ENCODE measurements around the gene DAP3.
A peak's percentile ranks its signal among the peaks of the same experiment; 100 is the strongest.
"Not testable (repeated sequence)": the region's sequence is repeated elsewhere in the genome, so short reads cannot be mapped to it uniquely, and the experiment has no call there.

DAP3 gene

GRCh38 chr1:155661239-155661638, 27.7 kb upstream of the DAP3 start:
- not testable (repeated sequence) for H3K4me1 Mint-ChIP-seq (ENCODE audit: low read depth); H3K4me3 Mint-ChIP-seq; H3K27me3 Mint-ChIP-seq (ENCODE audit: low read depth); H3K27ac Mint-ChIP-seq; DNase-seq (ENCODE audit: low spot score); H3K9me3 Mint-ChIP-seq
- peaks cover 56% of the 10 kb centered on the region for H3K36me3 Mint-ChIP-seq (ENCODE audit: low read depth)

- Mint-ChIP-seq H3K27ac (no peak overlapping the region), H3K9me3 (no peaks in the 10 kb centered on the region), H3K27me3 (ENCODE audit: low read depth) (no peaks in the 10 kb centered on the region), H3K4me3 (no peak overlapping the region), H3K36me3 (ENCODE audit: low read depth) (peaks cover 60% of the 10 kb centered on the region), H3K4me1 (ENCODE audit: low read depth) (no peaks in the 10 kb centered on the region)
- no peak for DNase-seq (ENCODE audit: low spot score)
These were observed 19.4 kb upstream of the DAP3 start for GRCh38 chr1:155669233-155670162.

GRCh38 chr1:155671750-155672149, 17.1 kb upstream of the DAP3 start:
- Mint-ChIP-seq H3K9me3 (no peaks in the 10 kb centered on the region), H3K27ac (no peak overlapping the region), H3K4me3 (no peak overlapping the region)

GRCh38 chr1:155673003-155673402, 15.9 kb upstream of the DAP3 start:
- no peaks in the 10 kb centered on the region for H3K27me3 Mint-ChIP-seq (ENCODE audit: low read depth)
- H3K27ac Mint-ChIP-seq = no peak overlapping the region
- no peaks in the 10 kb centered on the region for H3K4me1 Mint-ChIP-seq (ENCODE audit: low read depth)
- peaks cover 61% of the 10 kb centered on the region for H3K36me3 Mint-ChIP-seq (ENCODE audit: low read depth)
- DNase-seq (ENCODE audit: low spot score) = no peak
- H3K9me3 Mint-ChIP-seq = no peaks in the 10 kb centered on the region
- no peak overlapping the region for H3K4me3 Mint-ChIP-seq

More at GRCh38 chr1:155671750-155672149, 17.1 kb upstream of the DAP3 start:
- DNase-seq (ENCODE audit: low spot score) = no peak
- H3K4me1 Mint-ChIP-seq (ENCODE audit: low read depth) = no peaks in the 10 kb centered on the region
- H3K36me3 Mint-ChIP-seq (ENCODE audit: low read depth) = peaks cover 60% of the 10 kb centered on the region
- H3K27me3 Mint-ChIP-seq (ENCODE audit: low read depth) = no peaks in the 10 kb centered on the region

- Mint-ChIP-seq H3K27me3 (ENCODE audit: low read depth) (no peaks in the 10 kb centered on the region), H3K27ac (no peak overlapping the region), H3K9me3 (no peaks in the 10 kb centered on the region), H3K4me1 (ENCODE audit: low read depth) (no peaks in the 10 kb centered on the region), H3K4me3 (no peak overlapping the region), H3K36me3 (ENCODE audit: low read depth) (peaks cover 49% of the 10 kb centered on the region)
- DNase-seq (ENCODE audit: low spot score) = no peak
These were observed 10.9 kb upstream of the DAP3 start for GRCh38 chr1:155678027-155678426.

- H3K9me3 Mint-ChIP-seq; H3K27me3 Mint-ChIP-seq (ENCODE audit: low read depth); H3K27ac Mint-ChIP-seq; H3K4me3 Mint-ChIP-seq; DNase-seq (ENCODE audit: low spot score); H3K4me1 Mint-ChIP-seq (ENCODE audit: low read depth): not testable (repeated sequence)
- peaks cover 45% of the 10 kb centered on the region for H3K36me3 Mint-ChIP-seq (ENCODE audit: low read depth)
These were observed 9.9 kb upstream of the DAP3 start for GRCh38 chr1:155678992-155679391.

- peaks cover 14% of the 10 kb centered on the region for H3K4me1 Mint-ChIP-seq (ENCODE audit: low read depth)
- H3K27me3 Mint-ChIP-seq (ENCODE audit: low read depth) = no peaks in the 10 kb centered on the region
- no peak overlapping the region for H3K4me3 Mint-ChIP-seq
- DNase-seq (ENCODE audit: low spot score) = no peak
- H3K27ac Mint-ChIP-seq = no peak overlapping the region
- no peaks in the 10 kb centered on the region for H3K9me3 Mint-ChIP-seq
- peaks cover 40% of the 10 kb centered on the region for H3K36me3 Mint-ChIP-seq (ENCODE audit: low read depth)
These were observed 8.4 kb upstream of the DAP3 start for GRCh38 chr1:155680531-155680930.

GRCh38 chr1:155681776-155682175, 7.1 kb upstream of the DAP3 start:
- H3K36me3 Mint-ChIP-seq (ENCODE audit: low read depth) = peaks cover 46% of the 10 kb centered on the region
- no peak for DNase-seq (ENCODE audit: low spot score)
- H3K27me3 Mint-ChIP-seq (ENCODE audit: low read depth) = no peaks in the 10 kb centered on the region
- H3K27ac Mint-ChIP-seq = no peak overlapping the region
- H3K9me3 Mint-ChIP-seq = no peaks in the 10 kb centered on the region
- peaks cover 23% of the 10 kb centered on the region for H3K4me1 Mint-ChIP-seq (ENCODE audit: low read depth)
- H3K4me3 Mint-ChIP-seq = no peak overlapping the region

- H3K9me3 Mint-ChIP-seq; DNase-seq (ENCODE audit: low spot score); H3K27me3 Mint-ChIP-seq (ENCODE audit: low read depth): not testable (repeated sequence)
- peak overlapping the region; percentile 98 for H3K4me3 Mint-ChIP-seq
- H3K27ac Mint-ChIP-seq = peak overlapping the region; percentile 98
- peaks cover 50% of the 10 kb centered on the region for H3K4me1 Mint-ChIP-seq (ENCODE audit: low read depth)
- H3K36me3 Mint-ChIP-seq (ENCODE audit: low read depth) = peaks cover 44% of the 10 kb centered on the region
These were observed 1.1 kb upstream of the DAP3 start for GRCh38 chr1:155687705-155688323.

GRCh38 chr1:155688324-155689080, 389 bp upstream of the DAP3 start, which contains the start of gene YY1AP1:
Gene YY1AP1, minus strand, starts transcription at chr1:155688774. Its CDS starts 8,338 bp downstream, at chr1:155680436.
- DNase-seq (ENCODE audit: low spot score) = peak; percentile 90
- Mint-ChIP-seq H3K4me3 (peak within 1 kb of the TSS; percentile 98), H3K27ac (peak within 1 kb of the TSS; percentile 98), H3K9me3 (peaks cover 10% of the 10 kb centered on the region), H3K27me3 (ENCODE audit: low read depth) (no peaks in the 10 kb centered on the region), H3K36me3 (ENCODE audit: low read depth) (peaks cover 51% of the 10 kb centered on the region), H3K4me1 (ENCODE audit: low read depth) (peaks cover 48% of the 10 kb centered on the region)

GRCh38 chr1:155691992-155692528, 3.2 kb downstream of the DAP3 start:
- Mint-ChIP-seq H3K9me3 (peaks cover 10% of the 10 kb centered on the region), H3K27ac (no peak overlapping the region), H3K27me3 (ENCODE audit: low read depth) (no peaks in the 10 kb centered on the region), H3K4me3 (no peak overlapping the region), H3K4me1 (ENCODE audit: low read depth) (peaks cover 44% of the 10 kb centered on the region), H3K36me3 (ENCODE audit: low read depth) (peaks cover 51% of the 10 kb centered on the region)
- no peak for DNase-seq (ENCODE audit: low spot score)

GRCh38 chr1:155694167-155694566, 5.3 kb downstream of the DAP3 start:
- H3K36me3 Mint-ChIP-seq (ENCODE audit: low read depth) = peaks cover 62% of the 10 kb centered on the region
- H3K9me3 Mint-ChIP-seq = peaks cover 10% of the 10 kb centered on the region
- H3K4me1 Mint-ChIP-seq (ENCODE audit: low read depth) = peaks cover 50% of the 10 kb centered on the region
- no peak overlapping the region for H3K27ac Mint-ChIP-seq
- H3K4me3 Mint-ChIP-seq = no peak overlapping the region
- no peak for DNase-seq (ENCODE audit: low spot score)
- H3K27me3 Mint-ChIP-seq (ENCODE audit: low read depth) = no peaks in the 10 kb centered on the region

- Mint-ChIP-seq H3K9me3 (peaks cover 10% of the 10 kb centered on the region), H3K36me3 (ENCODE audit: low read depth) (peaks cover 59% of the 10 kb centered on the region), H3K4me1 (ENCODE audit: low read depth) (peaks cover 44% of the 10 kb centered on the region), H3K4me3 (no peak overlapping the region), H3K27ac (no peak overlapping the region), H3K27me3 (ENCODE audit: low read depth) (no peaks in the 10 kb centered on the region)
- DNase-seq (ENCODE audit: low spot score) = no peak
These were observed 6.2 kb downstream of the DAP3 start for GRCh38 chr1:155695072-155695471.

All from T-helper 2 cell treated with Interferon-gamma antibody and Interleukin-4, amounts not matched to agents 5 μg/mL and 100 μg/mL, for 36 hours (primary cell).